ENCODE results near the gene TJP1. TPM values are rescaled to one million over a fixed set of nuclear protein-coding genes. Genes with fewer than 3 reads are reported as not detected.
"Not testable (repeated sequence)": the region's sequence is repeated elsewhere in the genome, so short reads cannot be mapped to it uniquely, and the experiment has no call there.

TJP1 gene
- total and polyA plus RNA-seq, 5 donors: 36.6 to 131 (median 120) TPM

GRCh38 chr15:29700296-29700695 is 122.0 kb downstream of the TJP1 start:
- DNase-seq (no peak), ATAC-seq (no peak)
- Histone ChIP-seq H3K9me3 (ENCODE audit: control insufficient read depth, low read length) (no peaks in the 10 kb centered on the region), H3K27me3 (ENCODE audit: control insufficient read depth, insufficient read depth) (no peaks in the 10 kb centered on the region), H3K4me3 (ENCODE audit: low read length) (no peak overlapping the region), H3K27ac (ENCODE audit: low read length) (no peak overlapping the region), H3K4me1 (ENCODE audit: control insufficient read depth, insufficient read depth, low read length) (no peaks in the 10 kb centered on the region)
- WGBS: 73% methylated on average over 3 of the region's 3 CpGs
- intact Hi-C loops (cut with DNase I): no loop called here

- Histone ChIP-seq H3K4me3 (ENCODE audit: low read length) (no peak overlapping the region), H3K9me3 (ENCODE audit: control insufficient read depth, low read length) (no peaks in the 10 kb centered on the region), H3K4me1 (ENCODE audit: control insufficient read depth, insufficient read depth, low read length) (no peaks in the 10 kb centered on the region), H3K27me3 (ENCODE audit: control insufficient read depth, insufficient read depth) (no peaks in the 10 kb centered on the region), H3K27ac (ENCODE audit: low read length) (no peak overlapping the region)
- ATAC-seq: no peak
- WGBS: 84% methylated on average over 8 of the region's 8 CpGs
- no peak for DNase-seq
- intact Hi-C loops (cut with DNase I): loop anchor here in 1 of 4 donors (10.0 kb wide), 1 partner anchor 45 kb away; no protein-coding TSS in a partner anchor
These were observed 122.5 kb downstream of the TJP1 start for GRCh38 chr15:29699791-29700190.

GRCh38 chr15:29698030-29698701 is 124.1 kb downstream of the TJP1 start:
- Histone ChIP-seq H3K27me3 (ENCODE audit: control insufficient read depth, insufficient read depth) (no peaks in the 10 kb centered on the region), H3K4me1 (ENCODE audit: control insufficient read depth, insufficient read depth, low read length) (no peaks in the 10 kb centered on the region), H3K27ac (ENCODE audit: low read length) (no peak overlapping the region), H3K4me3 (ENCODE audit: low read length) (no peak overlapping the region), H3K9me3 (ENCODE audit: control insufficient read depth, low read length) (no peaks in the 10 kb centered on the region)
- intact Hi-C loops (cut with DNase I): loop anchor here in 1 of 4 donors (10.0 kb wide), 1 partner anchor 47 kb away; no protein-coding TSS in a partner anchor
- WGBS: 86% methylated on average over 12 of the region's 12 CpGs
- no peak for DNase-seq
- ATAC-seq: no peak

- Histone ChIP-seq H3K27ac (ENCODE audit: low read length) (no peak overlapping the region), H3K27me3 (ENCODE audit: control insufficient read depth, insufficient read depth) (no peaks in the 10 kb centered on the region), H3K4me1 (ENCODE audit: control insufficient read depth, insufficient read depth, low read length) (no peaks in the 10 kb centered on the region), H3K9me3 (ENCODE audit: control insufficient read depth, low read length) (no peaks in the 10 kb centered on the region), H3K4me3 (ENCODE audit: low read length) (no peak overlapping the region)
- intact Hi-C loops (cut with DNase I): loop anchor here in 1 of 4 donors (10.0 kb wide), 1 partner anchor 48 kb away; no protein-coding TSS in a partner anchor
- WGBS: 83% methylated on average over 15 of the region's 15 CpGs
- no peak for DNase-seq
- no peak for ATAC-seq
These were observed 125.1 kb downstream of the TJP1 start for GRCh38 chr15:29696950-29697738.

- H3K27me3 ChIP-seq (ENCODE audit: control insufficient read depth, insufficient read depth); DNase-seq; H3K4me3 ChIP-seq (ENCODE audit: low read length); ATAC-seq; H3K4me1 ChIP-seq (ENCODE audit: control insufficient read depth, insufficient read depth, low read length); H3K27ac ChIP-seq (ENCODE audit: low read length); H3K9me3 ChIP-seq (ENCODE audit: control insufficient read depth, low read length): not testable (repeated sequence)
- WGBS: 95% methylated on average over 7 of the region's 7 CpGs
- intact Hi-C loops (cut with DNase I): loop anchor here in 1 of 4 donors (10.0 kb wide), 1 partner anchor 48 kb away; no protein-coding TSS in a partner anchor
These were observed 125.8 kb downstream of the TJP1 start for GRCh38 chr15:29696506-29696905.

GRCh38 chr15:29695489-29696167 is 126.6 kb downstream of the TJP1 start:
- H3K9me3 ChIP-seq (ENCODE audit: control insufficient read depth, low read length): no peaks in the 10 kb centered on the region
- ATAC-seq: no peak

GRCh38 chr15:29693225-29693624 is 129.0 kb downstream of the TJP1 start:
- WGBS: 96% methylated on average over 7 of the region's 7 CpGs
- H3K9me3 ChIP-seq (ENCODE audit: control insufficient read depth, low read length): no peaks in the 10 kb centered on the region
- H3K27ac ChIP-seq (ENCODE audit: low read length): no peak overlapping the region
- DNase-seq: no peak
- no peak overlapping the region for H3K4me3 ChIP-seq (ENCODE audit: low read length)
- H3K4me1 ChIP-seq (ENCODE audit: control insufficient read depth, insufficient read depth, low read length): no peaks in the 10 kb centered on the region
- ATAC-seq: no peak
- intact Hi-C loops (cut with DNase I): loop anchor here in 1 of 4 donors (10.0 kb wide), 1 partner anchor 52 kb away; no protein-coding TSS in a partner anchor
- no peaks in the 10 kb centered on the region for H3K27me3 ChIP-seq (ENCODE audit: control insufficient read depth, insufficient read depth)

More at GRCh38 chr15:29695489-29696167, 126.6 kb downstream of the TJP1 start:
- Histone ChIP-seq H3K4me3 (ENCODE audit: low read length) (no peak overlapping the region), H3K4me1 (ENCODE audit: control insufficient read depth, insufficient read depth, low read length) (no peaks in the 10 kb centered on the region), H3K27ac (ENCODE audit: low read length) (no peak overlapping the region), H3K27me3 (ENCODE audit: control insufficient read depth, insufficient read depth) (no peaks in the 10 kb centered on the region)
- 85% methylated on average over 7 of the region's 7 CpGs for WGBS
- intact Hi-C loops (cut with DNase I): loop anchor here in 1 of 4 donors (10.0 kb wide), 1 partner anchor 49 kb away; no protein-coding TSS in a partner anchor
- DNase-seq: no peak

- Histone ChIP-seq H3K27ac (ENCODE audit: low read length) (no peak overlapping the region), H3K4me1 (ENCODE audit: control insufficient read depth, insufficient read depth, low read length) (no peaks in the 10 kb centered on the region), H3K27me3 (ENCODE audit: control insufficient read depth, insufficient read depth) (no peaks in the 10 kb centered on the region), H3K4me3 (ENCODE audit: low read length) (no peak overlapping the region), H3K9me3 (ENCODE audit: control insufficient read depth, low read length) (no peaks in the 10 kb centered on the region)
- ATAC-seq: no peak
- DNase-seq: no peak
- intact Hi-C loops (cut with DNase I): loop anchor here in 1 of 4 donors (10.0 kb wide), 1 partner anchor 52 kb away; no protein-coding TSS in a partner anchor
- 43% methylated on average over 2 of the region's 2 CpGs for WGBS
These were observed 129.7 kb downstream of the TJP1 start for GRCh38 chr15:29692527-29692926.

GRCh38 chr15:29690765-29691475 is 131.3 kb downstream of the TJP1 start:
- no peak for ATAC-seq
- H3K27me3 ChIP-seq (ENCODE audit: control insufficient read depth, insufficient read depth): no peaks in the 10 kb centered on the region
- 71% methylated on average over 7 of the region's 7 CpGs for WGBS
- DNase-seq: no peak
- no peak overlapping the region for H3K27ac ChIP-seq (ENCODE audit: low read length)
- intact Hi-C loops (cut with DNase I): loop anchor here in 1 of 4 donors (10.0 kb wide), 1 partner anchor 54 kb away; no protein-coding TSS in a partner anchor
- H3K9me3 ChIP-seq (ENCODE audit: control insufficient read depth, low read length): no peaks in the 10 kb centered on the region
- H3K4me3 ChIP-seq (ENCODE audit: low read length): no peak overlapping the region
- no peaks in the 10 kb centered on the region for H3K4me1 ChIP-seq (ENCODE audit: control insufficient read depth, insufficient read depth, low read length)

- H3K4me1 ChIP-seq (ENCODE audit: control insufficient read depth, insufficient read depth, low read length): no peaks in the 10 kb centered on the region
- no peaks in the 10 kb centered on the region for H3K27me3 ChIP-seq (ENCODE audit: control insufficient read depth, insufficient read depth)
- no peak overlapping the region for H3K4me3 ChIP-seq (ENCODE audit: low read length)
- 95% methylated on average over 6 of the region's 6 CpGs for WGBS
- no peak overlapping the region for H3K27ac ChIP-seq (ENCODE audit: low read length)
- H3K9me3 ChIP-seq (ENCODE audit: control insufficient read depth, low read length): no peaks in the 10 kb centered on the region
- peak; percentile 8 to 33 for ATAC-seq
- intact Hi-C loops (cut with DNase I): no loop called here
- no peak for DNase-seq
These were observed 132.8 kb downstream of the TJP1 start for GRCh38 chr15:29689287-29689986.

Data from right cardiac atrium (tissue), 5 donors.